Stimulated activated naive B cell treated with anti-CD40 and anti-IgM and Interleukin-4, amounts not matched to agents 10 μg/mL and 1 μg/mL and 100 μg/mL, for 72 hours (primary cell): ENCODE data around the gene GFRA1.

Experiments used
- ATAC-seq, 2 donors: fragments of 150-1000 bp; cut with Tn5 transposase; replicated peaks; 2 replicates each; pipeline ENCODE4 v1.10.0; 2021; ENCODE audit warnings: moderate library complexity in 1 of 2
- DNase-seq: peaks from one replicate; pipeline ENCODE4 v3.0.0; 2021
- H3K27ac Mint-ChIP-seq: one replicate; pipeline ENCODE4 v1.8.0; 2022; ENCODE audit warnings: mild to moderate bottlenecking, mixed read lengths
- H3K27me3 Mint-ChIP-seq, 2 donors: one replicate each; pipeline ENCODE4 v1.8.0; 2022; ENCODE audit warnings: mixed read lengths in 2 of 2
- H3K36me3 Mint-ChIP-seq, 2 donors: one replicate each; pipeline ENCODE4 v1.8.0; 2022; ENCODE audit warnings: mixed read lengths in 2 of 2, mild to moderate bottlenecking in 1 of 2
- H3K4me1 Mint-ChIP-seq, 2 donors: one replicate each; pipeline ENCODE4 v1.8.0; 2022; ENCODE audit warnings: mixed read lengths in 2 of 2, mild to moderate bottlenecking in 1 of 2
- H3K4me3 Mint-ChIP-seq, 2 donors: one replicate each; pipeline ENCODE4 v1.8.0; 2022; ENCODE audit warnings: mild to moderate bottlenecking in 2 of 2, mixed read lengths in 2 of 2, moderate library complexity in 1 of 2
- H3K9me3 Mint-ChIP-seq, 2 donors: one replicate each; pipeline ENCODE4 v1.8.0; 2022; ENCODE audit warnings: mixed read lengths in 2 of 2, mild to moderate bottlenecking in 1 of 2

The GFRA1 gene

GRCh38 chr10:116138897-116139296 lies 134.1 kb downstream of the GFRA1 start:
- Mint-ChIP-seq H3K9me3 (peaks cover 0 to 2% of the 10 kb centered on the region in 2 donors), H3K4me3 (no peak overlapping the region), H3K36me3 (no peaks in the 10 kb centered on the region), H3K4me1 (no peaks in the 10 kb centered on the region), H3K27ac (no peak overlapping the region), H3K27me3 (no peaks in the 10 kb centered on the region)
- DNase-seq, result no peak
- ATAC-seq, result no peak

GRCh38 chr10:116136261-116136660 lies 136.7 kb downstream of the GFRA1 start:
- Mint-ChIP-seq H3K4me1 (no peaks in the 10 kb centered on the region), H3K9me3 (peaks cover 0 to 2% of the 10 kb centered on the region in 2 donors), H3K4me3 (no peak overlapping the region), H3K36me3 (no peaks in the 10 kb centered on the region), H3K27me3 (no peaks in the 10 kb centered on the region), H3K27ac (no peak overlapping the region)
- ATAC-seq, result no peak
- DNase-seq, result no peak

- ATAC-seq (no peak), DNase-seq (no peak)
- H3K36me3 Mint-ChIP-seq, result no peaks in the 10 kb centered on the region
- no peaks in the 10 kb centered on the region for H3K27me3 Mint-ChIP-seq
- H3K4me3 Mint-ChIP-seq, result no peak overlapping the region
- peaks cover 3 to 4% of the 10 kb centered on the region in 2 donors for H3K9me3 Mint-ChIP-seq
- H3K4me1 Mint-ChIP-seq, result no peaks in the 10 kb centered on the region
- no peak overlapping the region for H3K27ac Mint-ChIP-seq
Measured at GRCh38 chr10:116134322-116134721, 138.7 kb downstream of the GFRA1 start.

GRCh38 chr10:116133634-116134033 lies 139.4 kb downstream of the GFRA1 start:
- Mint-ChIP-seq H3K27me3 (no peaks in the 10 kb centered on the region), H3K4me3 (no peak overlapping the region), H3K36me3 (no peaks in the 10 kb centered on the region), H3K4me1 (no peaks in the 10 kb centered on the region), H3K27ac (no peak overlapping the region), H3K9me3 (peaks cover 3 to 6% of the 10 kb centered on the region in 2 donors)
- DNase-seq (no peak), ATAC-seq (no peak)

GRCh38 chr10:116132780-116133399 lies 140.1 kb downstream of the GFRA1 start:
- no peak overlapping the region for H3K4me3 Mint-ChIP-seq
- H3K27me3 Mint-ChIP-seq, result no peaks in the 10 kb centered on the region
- no peaks in the 10 kb centered on the region for H3K4me1 Mint-ChIP-seq
- H3K27ac Mint-ChIP-seq, result no peak overlapping the region
- DNase-seq (no peak), ATAC-seq (no peak)
- no peaks in the 10 kb centered on the region for H3K36me3 Mint-ChIP-seq
- H3K9me3 Mint-ChIP-seq, result peaks cover 3 to 4% of the 10 kb centered on the region in 2 donors

GRCh38 chr10:116130006-116130405 lies 143.0 kb downstream of the GFRA1 start:
- DNase-seq (no peak), ATAC-seq (no peak)
- Mint-ChIP-seq H3K4me3 (no peak overlapping the region), H3K9me3 (peaks cover 4 to 8% of the 10 kb centered on the region in 2 donors), H3K36me3 (no peaks in the 10 kb centered on the region), H3K27ac (no peak overlapping the region), H3K27me3 (no peaks in the 10 kb centered on the region), H3K4me1 (no peaks in the 10 kb centered on the region)

GRCh38 chr10:116126954-116127695 lies 145.9 kb downstream of the GFRA1 start:
- no peak for DNase-seq
- peaks cover 4 to 8% of the 10 kb centered on the region in 2 donors for H3K9me3 Mint-ChIP-seq
- H3K4me3 Mint-ChIP-seq, result no peak overlapping the region
- H3K36me3 Mint-ChIP-seq, result no peaks in the 10 kb centered on the region
- no peak overlapping the region for H3K27ac Mint-ChIP-seq
- H3K4me1 Mint-ChIP-seq, result no peaks in the 10 kb centered on the region
- no peak for ATAC-seq
- H3K27me3 Mint-ChIP-seq, result no peaks in the 10 kb centered on the region

- Mint-ChIP-seq H3K9me3 (peaks cover 4 to 8% of the 10 kb centered on the region in 2 donors), H3K27ac (no peak overlapping the region), H3K4me3 (no peak overlapping the region), H3K27me3 (no peaks in the 10 kb centered on the region), H3K4me1 (no peaks in the 10 kb centered on the region), H3K36me3 (no peaks in the 10 kb centered on the region)
- DNase-seq (no peak), ATAC-seq (no peak)
Measured at GRCh38 chr10:116126239-116126638, 146.8 kb downstream of the GFRA1 start.

GRCh38 chr10:116125180-116125579 lies 147.8 kb downstream of the GFRA1 start:
- ATAC-seq (no peak), DNase-seq (no peak)
- Mint-ChIP-seq H3K27ac (no peak overlapping the region), H3K9me3 (peaks cover 2 to 5% of the 10 kb centered on the region in 2 donors), H3K4me3 (no peak overlapping the region), H3K27me3 (no peaks in the 10 kb centered on the region), H3K36me3 (no peaks in the 10 kb centered on the region), H3K4me1 (no peaks in the 10 kb centered on the region)

GRCh38 chr10:116124777-116125176 lies 148.2 kb downstream of the GFRA1 start:
- DNase-seq, result no peak
- ATAC-seq, result no peak
- no peaks in the 10 kb centered on the region for H3K27me3 Mint-ChIP-seq
- peaks cover 2 to 5% of the 10 kb centered on the region in 2 donors for H3K9me3 Mint-ChIP-seq
- H3K27ac Mint-ChIP-seq, result no peak overlapping the region
- H3K4me1 Mint-ChIP-seq, result no peaks in the 10 kb centered on the region
- no peak overlapping the region for H3K4me3 Mint-ChIP-seq
- no peaks in the 10 kb centered on the region for H3K36me3 Mint-ChIP-seq

GRCh38 chr10:116122664-116123063 lies 150.3 kb downstream of the GFRA1 start:
- Mint-ChIP-seq H3K4me1 (no peaks in the 10 kb centered on the region), H3K36me3 (no peaks in the 10 kb centered on the region), H3K4me3 (no peak overlapping the region), H3K9me3 (peaks cover 2 to 5% of the 10 kb centered on the region in 2 donors), H3K27ac (no peak overlapping the region), H3K27me3 (no peaks in the 10 kb centered on the region)
- no peak for DNase-seq
- no peak for ATAC-seq

- DNase-seq (no peak), ATAC-seq (no peak)
- Mint-ChIP-seq H3K4me1 (no peaks in the 10 kb centered on the region), H3K27ac (no peak overlapping the region), H3K27me3 (no peaks in the 10 kb centered on the region), H3K9me3 (peaks cover 3 to 5% of the 10 kb centered on the region in 2 donors), H3K4me3 (no peak overlapping the region), H3K36me3 (no peaks in the 10 kb centered on the region)
Measured at GRCh38 chr10:116121640-116122525, 151.1 kb downstream of the GFRA1 start.

- Mint-ChIP-seq H3K4me1 (no peaks in the 10 kb centered on the region), H3K27ac (no peak overlapping the region), H3K36me3 (no peaks in the 10 kb centered on the region), H3K4me3 (no peak overlapping the region), H3K27me3 (no peaks in the 10 kb centered on the region), H3K9me3 (peaks cover 0 to 3% of the 10 kb centered on the region in 2 donors)
- no peak for ATAC-seq
- DNase-seq, result no peak
Measured at GRCh38 chr10:116120688-116121455, 152.1 kb downstream of the GFRA1 start.

- H3K36me3 Mint-ChIP-seq, result no peaks in the 10 kb centered on the region
- H3K27ac Mint-ChIP-seq, result no peak overlapping the region
- H3K4me1 Mint-ChIP-seq, result no peaks in the 10 kb centered on the region
- no peaks in the 10 kb centered on the region for H3K27me3 Mint-ChIP-seq
- ATAC-seq (no peak), DNase-seq (no peak)
- H3K9me3 Mint-ChIP-seq, result peaks cover 0 to 3% of the 10 kb centered on the region in 2 donors
- H3K4me3 Mint-ChIP-seq, result no peak overlapping the region
Measured at GRCh38 chr10:116118847-116119246, 154.2 kb downstream of the GFRA1 start.
